CD14-positive monocyte (primary cell): ENCODE results near the gene DENND1A. TPM values are rescaled to one million over a fixed set of nuclear protein-coding genes. Genes with fewer than 3 reads are reported as not detected.
A peak's percentile ranks its signal among the peaks of the same experiment; 100 is the strongest.

Experiments
- DNase-seq, 3 donors: peaks; one replicate each; pipeline ENCODE4 v3.0.0-alpha.2; 2011 to 2022
- H2AFZ ChIP-seq: 2 replicates; pipeline ENCODE4 v1.6.0; 2012; ENCODE audit warnings: mild to moderate bottlenecking, low read depth, low read length, inconsistent platforms; ENCODE audit not compliant: insufficient read depth, poor library complexity, severe bottlenecking
- H3K27ac ChIP-seq, 2 donors: 1 replicate in 1 of 2; 2 replicates in 1 of 2; pipeline ENCODE4 v1.5.1; 2012 to 2013; ENCODE audit warnings: low read length in 2 of 2, control low read depth in 1 of 2, inconsistent platforms in 1 of 2, low read depth in 1 of 2, mild to moderate bottlenecking in 1 of 2
- H3K27me3 ChIP-seq, 2 donors: one replicate each; pipeline versions ENCODE4 v1.6.0 to v1.6.1; 2011 to 2013; ENCODE audit warnings: low read length in 2 of 2; ENCODE audit not compliant: control insufficient read depth in 2 of 2, insufficient read depth in 2 of 2
- H3K36me3 ChIP-seq, 2 donors: replicated peaks in 1 of 2; 1 replicate in 1 of 2; 2 replicates in 1 of 2; pipeline versions ENCODE4 v1.5.1 to v1.6.1; 2012 to 2013; ENCODE audit warnings: low read length in 2 of 2, control low read depth in 1 of 2, inconsistent platforms in 1 of 2, mild to moderate bottlenecking in 1 of 2; ENCODE audit not compliant: insufficient read depth in 2 of 2, control insufficient read depth in 1 of 2
- H3K4me1 ChIP-seq, 2 donors: 1 replicate in 1 of 2; 2 replicates in 1 of 2; pipeline versions ENCODE4 v1.5.1 to v1.6.1; 2012 to 2013; ENCODE audit warnings: low read length in 2 of 2, control low read depth in 1 of 2, inconsistent platforms in 1 of 2, mild to moderate bottlenecking in 1 of 2, moderate library complexity in 1 of 2; ENCODE audit not compliant: insufficient read depth in 2 of 2, control insufficient read depth in 1 of 2
- H3K4me2 ChIP-seq: replicated peaks from 2 replicates; pipeline ENCODE3; 2012; ENCODE audit warnings: low read length, moderate library complexity, mild to moderate bottlenecking; ENCODE audit not compliant: poor library complexity, severe bottlenecking; ENCODE audit errors: extremely low read depth
- H3K4me3 ChIP-seq, 3 experiments: fragments of 200-600 bp in 1 of 3; sonication (generic) in 1 of 3; replicated peaks in 1 of 3; 1 replicate in 2 of 3; 2 replicates in 1 of 3; pipeline ENCODE4 v1.5.1; 2011 to 2013; ENCODE audit warnings: low read length in 3 of 3, mild to moderate bottlenecking in 3 of 3, control low read depth in 2 of 3, low read depth in 2 of 3, inconsistent platforms in 1 of 3, moderate library complexity in 1 of 3
- H3K79me2 ChIP-seq: 2 replicates; pipeline ENCODE4 v1.6.0; 2012; ENCODE audit warnings: mild to moderate bottlenecking, control low read depth, inconsistent platforms, low read length, moderate library complexity; ENCODE audit not compliant: insufficient read depth
- H3K9ac ChIP-seq: 2 replicates; pipeline ENCODE4 v1.6.0; 2017; ENCODE audit warnings: low read length, mild to moderate bottlenecking; ENCODE audit not compliant: insufficient read depth, poor library complexity, severe bottlenecking
- H3K9me3 ChIP-seq, 2 donors: replicated peaks in 1 of 2; 1 replicate in 1 of 2; 2 replicates in 1 of 2; pipeline versions ENCODE4 v1.5.1 to v1.6.1; 2012 to 2013; ENCODE audit warnings: low read length in 2 of 2, control low read depth in 1 of 2; ENCODE audit not compliant: control insufficient read depth in 1 of 2, insufficient read depth in 1 of 2
- H4K20me1 ChIP-seq: 2 replicates; pipeline ENCODE4 v1.6.0; 2012; ENCODE audit warnings: mild to moderate bottlenecking, low read length, control low read depth, moderate library complexity; ENCODE audit not compliant: insufficient read depth
- H3K27ac Mint-ChIP-seq, 7 donors: one replicate each; pipeline ENCODE4 v1.8.0; 2020; ENCODE audit warnings: mild to moderate bottlenecking in 7 of 7, mixed read lengths in 7 of 7, moderate library complexity in 6 of 7, inconsistent platforms in 2 of 7
- H3K27me3 Mint-ChIP-seq, 3 donors: one replicate each; pipeline ENCODE4 v1.8.0; 2021 to 2022; ENCODE audit warnings: low read depth in 3 of 3, mild to moderate bottlenecking in 3 of 3, mixed read lengths in 3 of 3, moderate library complexity in 3 of 3, inconsistent platforms in 1 of 3
- H3K36me3 Mint-ChIP-seq, 2 donors: one replicate each; pipeline ENCODE4 v1.8.0; 2020; ENCODE audit warnings: mixed read lengths in 2 of 2, inconsistent platforms in 1 of 2, mild to moderate bottlenecking in 1 of 2
- H3K4me1 Mint-ChIP-seq: one replicate; pipeline ENCODE4 v1.8.0; 2020; ENCODE audit warnings: mild to moderate bottlenecking, mixed read lengths
- H3K4me3 Mint-ChIP-seq, 2 donors: one replicate each; pipeline ENCODE4 v1.8.0; 2020; ENCODE audit warnings: mild to moderate bottlenecking in 2 of 2, mixed read lengths in 2 of 2, moderate library complexity in 1 of 2
- H3K9me3 Mint-ChIP-seq, 7 donors: one replicate each; pipeline ENCODE4 v1.8.0; 2020 to 2022; ENCODE audit warnings: mixed read lengths in 7 of 7, mild to moderate bottlenecking in 6 of 7, moderate library complexity in 6 of 7, inconsistent platforms in 2 of 7
- CTCF ChIP-seq: fragments of 200-600 bp; IDR thresholded peaks from one replicate; pipeline ENCODE4 v1.8.0; 2022; ENCODE audit warnings: antibody characterized with exemption, mild to moderate bottlenecking
- WGBS: methylation state at CpG from one replicate; pipeline ENCODE4 v1.1.5; 2013; ENCODE audit warnings: missing lambda C conversion rate; ENCODE audit not compliant: insufficient coverage; 5-methylcytosine and 5-hydroxymethylcytosine counted together
- intact Hi-C, 2 donors: fragments of 100-400 bp; cut with micrococcal nuclease; formaldehyde crosslinking; loops; one replicate each; pipeline versions ENCODE4 v1.15.0 to v1.15.1; 2023
- polyA plus RNA-seq, 3 donors: library from polyadenylated mRNA; depleted of rRNA in 1 of 3; unstranded in 2 of 3; stranded (reverse) in 1 of 3; fragments of 300-500 nt in 2 of 3; fragments of >200 nt in 1 of 3; fragmentation: Illumina TruSeq in 2 of 3; gene quantifications; 1 replicate in 2 of 3; 2 replicates in 1 of 3; pipeline ENCODE4 v1.2.3, GENCODE V29; 2012 to 2021
- small RNA-seq: library from RNA; depleted of rRNA; stranded (forward); fragments of <200 nt; gene quantifications from one replicate; pipeline ENCODE3, GENCODE V24; 2012; ENCODE audit warnings: low read depth; ENCODE audit not compliant: insufficient read length

DENND1A gene
- polyA plus RNA-seq, 3 donors, result 24.8 to 73.0 (median 29.4) TPM

DNA sequence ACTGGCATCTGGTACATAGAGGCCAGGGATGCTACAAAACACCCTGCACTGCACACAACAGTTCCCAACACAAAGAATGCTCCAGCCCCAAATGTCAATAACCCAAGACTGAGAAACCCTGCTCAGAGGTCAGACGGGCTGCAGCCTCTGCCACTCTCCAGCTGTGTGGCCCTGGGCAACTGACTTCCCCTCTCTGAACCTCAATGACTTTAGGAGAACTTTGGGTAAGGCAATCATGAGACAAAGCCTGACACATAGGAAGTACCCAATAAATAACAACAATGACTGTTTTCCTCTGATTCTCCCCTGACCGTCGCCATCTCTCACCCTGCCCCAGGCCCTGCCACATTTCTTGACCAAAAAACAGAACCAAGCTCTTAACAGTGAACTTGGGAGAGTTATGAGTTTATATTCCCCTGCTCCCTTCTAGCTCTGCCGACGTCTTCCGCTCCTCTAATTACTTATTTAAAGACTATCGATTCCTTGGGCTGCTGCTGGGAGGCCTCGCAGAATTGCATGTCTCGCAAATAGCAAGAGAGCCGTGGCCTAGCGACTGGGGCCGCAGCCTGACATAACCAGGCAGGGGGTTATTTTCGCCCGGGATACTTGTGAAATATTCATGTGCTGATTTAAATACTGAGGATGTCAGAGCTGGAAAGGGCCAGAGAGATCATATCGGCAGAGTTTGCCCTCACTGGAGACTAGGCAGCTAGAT is 598.4 kb downstream of the DENND1A start:
- no peaks in the 10 kb centered on the region for H3K36me3 ChIP-seq
- no peaks in the 10 kb centered on the region for H3K9me3 ChIP-seq
- 89% methylated on average over 10 of the region's 15 CpGs for WGBS
- H3K27ac Mint-ChIP-seq, result peak overlapping the region in 2 of 7 donors; percentile 16 to 58
- H3K36me3 Mint-ChIP-seq, result no peaks in the 10 kb centered on the region
- peaks cover 0 to 2% (median 0%) of the 10 kb centered on the region in 7 donors for H3K9me3 Mint-ChIP-seq
- H3K4me3 Mint-ChIP-seq, result peak overlapping the region in 1 of 2 donors; percentile 7
- H3K27me3 ChIP-seq, result no peaks in the 10 kb centered on the region
- H3K27me3 Mint-ChIP-seq, result peaks cover 0 to 3% (median 0%) of the 10 kb centered on the region in 3 donors
- no peak overlapping the region for H3K4me2 ChIP-seq
- no peak overlapping the region for H3K27ac ChIP-seq
- peak in 1 of 3 donors; percentile 37 for DNase-seq
- H4K20me1 ChIP-seq, result no peaks in the 10 kb centered on the region
- intact Hi-C loops, result no loop called here
- peaks cover 23% of the 10 kb centered on the region for H3K4me1 Mint-ChIP-seq
- no peak overlapping the region for H3K4me3 ChIP-seq
- no peaks in the 10 kb centered on the region for H3K79me2 ChIP-seq
- H3K4me1 ChIP-seq, result peaks cover 10 to 14% of the 10 kb centered on the region in 2 donors
- TF ChIP-seq CTCF, result no peak
- no peak overlapping the region for H3K9ac ChIP-seq
- no peak overlapping the region for H2AFZ ChIP-seq

Small RNA genes within 50 kb of the gene (small RNA-seq; reads per million reads assigned to genes)
- gene MIR601 (not detected), gene MIR7150 (not detected)

Other genes starting within 250 kb of the DENND1A start
- under 1 TPM in 1 of 3 donors, not detected in 2; 0.12 TPM for gene LHX2, start 81.6 kb upstream of the DENND1A start, polyA plus RNA-seq